Measurements from ENCODE around the gene GABRB1.

GRCh38 chr4:47075919-47076318 lies 44.6 kb downstream of the GABRB1 start:
- TF ChIP-seq EZH2 (IDR thresholded peaks at IDR 0.05) (no peak), POLR2AphosphoS5 (IDR thresholded peaks at IDR 0.05; ENCODE audit: borderline replicate concordance, low read depth, low read length) (no peak)

Measured in SK-N-MC (cell line).